ENCODE data around the gene SPEG.
A peak's percentile ranks its signal among the peaks of the same experiment; 100 is the strongest.

SPEG gene

DNA sequence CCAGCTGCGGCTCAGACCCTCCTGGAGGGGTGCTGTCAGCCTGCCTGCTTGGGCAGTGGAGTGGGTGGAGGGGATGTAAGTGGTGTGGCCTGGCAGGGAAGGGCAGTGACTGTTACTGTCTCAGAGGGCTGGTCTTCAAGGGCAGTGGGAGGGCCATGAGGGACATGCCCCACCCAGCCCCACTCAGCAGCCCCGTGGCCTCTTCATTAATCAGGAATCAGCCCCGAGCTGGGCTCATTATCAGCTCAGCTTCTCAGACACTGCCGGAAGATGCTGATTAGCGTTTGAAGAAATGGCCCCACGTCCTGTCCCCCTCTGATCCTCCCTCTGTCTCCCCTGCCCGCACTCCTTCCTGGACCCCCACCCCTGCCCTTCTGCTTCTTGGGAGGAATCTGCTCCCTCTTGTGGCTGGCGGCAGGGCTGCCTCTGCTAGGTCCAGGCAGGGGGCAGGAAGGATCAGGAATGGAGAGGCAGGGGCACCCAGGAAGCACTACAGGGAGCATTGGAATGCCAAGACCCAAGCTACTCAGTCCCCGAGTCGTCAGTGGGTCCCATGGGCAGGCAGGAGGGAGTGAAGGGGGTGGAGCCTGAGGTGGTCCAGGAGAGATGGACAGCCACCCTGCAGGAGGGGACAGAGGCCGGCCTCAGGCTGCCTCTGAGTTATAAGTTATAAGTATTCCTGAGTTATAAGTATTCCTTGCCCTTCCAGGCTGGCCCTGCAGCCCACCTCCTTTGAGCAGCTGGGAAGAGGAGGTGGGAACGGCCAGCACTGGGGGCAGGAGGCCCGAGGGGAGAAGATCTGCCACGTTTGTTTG lies 86.6 kb downstream of the SPEG start:
- no CpG with 5 or more reads among the region's 14 CpGs for WGBS, 2 donors (ENCODE audit: extremely low coverage in 2 of 2, insufficient read length in 2 of 2, insufficient replicate concordance in 1 of 2)
- no peak overlapping the region for H4K91ac ChIP-seq (ENCODE audit: low read depth, low read length, poor library complexity)

DNA sequence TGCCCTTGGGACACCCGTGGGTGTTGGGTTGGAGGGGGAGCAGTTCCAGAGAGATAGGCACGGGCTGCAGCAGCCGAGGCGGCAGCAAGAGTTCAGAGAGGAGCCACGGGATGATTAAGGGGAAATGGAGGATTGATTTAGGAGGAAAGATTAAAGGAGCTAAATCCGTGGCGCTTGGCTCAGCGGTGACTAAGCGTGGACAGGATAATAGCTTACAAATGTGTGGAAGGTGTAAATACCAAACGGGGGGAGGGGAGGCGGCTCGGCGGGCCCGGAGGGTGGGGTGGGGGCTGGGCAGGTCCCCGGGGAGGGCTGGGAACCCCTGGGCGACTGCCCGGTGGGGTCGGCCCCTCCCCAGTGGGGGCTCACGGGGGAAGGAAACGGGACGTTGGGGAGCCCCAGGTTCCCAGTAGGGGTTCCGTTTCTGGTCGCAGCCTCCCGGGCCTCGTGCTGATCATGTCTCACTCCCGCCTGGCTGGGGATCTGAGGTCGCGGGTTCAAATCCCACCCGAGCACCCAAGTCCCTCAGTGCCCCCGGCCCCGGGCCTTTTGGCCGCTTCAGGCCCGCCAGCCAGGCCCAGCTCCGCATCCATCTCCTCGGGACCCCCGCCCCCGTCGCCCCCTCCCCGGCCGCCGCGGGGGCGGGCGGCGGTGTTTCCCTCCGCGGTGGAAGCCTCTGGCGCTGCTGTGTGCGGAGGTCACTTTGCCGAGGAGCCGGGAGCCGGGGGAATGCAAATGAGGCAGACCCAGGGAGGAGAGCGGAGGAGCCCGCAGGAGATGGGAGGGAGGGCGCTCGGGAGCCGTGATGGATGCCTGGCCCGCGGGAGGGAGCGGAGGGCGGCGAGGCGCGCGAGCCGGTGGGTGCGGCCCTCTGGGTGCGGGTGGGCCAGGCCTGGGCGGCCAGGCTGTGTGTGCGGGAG lies 87.7 kb downstream of the SPEG start:
- Histone ChIP-seq H3K9ac (ENCODE audit: low read depth, low read length, poor library complexity) (peak overlapping the region; percentile 75), H3K4me3 (ENCODE audit: low read length in 2 of 2) (no peak overlapping the region)
- WGBS, 2 donors (ENCODE audit: extremely low coverage in 2 of 2, insufficient read length in 2 of 2, insufficient replicate concordance in 1 of 2), result no CpG with 5 or more reads among the region's 70 CpGs

More for the DNA sequence above, 86.6 kb downstream of the SPEG start:
- Histone ChIP-seq H3K4me1 (ENCODE audit: control insufficient read depth in 2 of 2, insufficient read depth in 1 of 2, low read depth in 1 of 2, low read length in 2 of 2) (peaks cover 32% of the 10 kb centered on the region in 2 donors), H3K9ac (ENCODE audit: low read depth, low read length, poor library complexity) (peak overlapping the region; percentile 57), H3K27ac (replicated peaks; ENCODE audit: low read length) (no peak overlapping the region), H3K36me3 (replicated peaks in 1 of 2; ENCODE audit: control insufficient read depth in 2 of 2, insufficient read depth in 2 of 2, low read length in 2 of 2) (no peaks in the 10 kb centered on the region), H3K4me3 (ENCODE audit: low read length in 2 of 2) (no peak overlapping the region), H3K79me1 (ENCODE audit: low read depth, low read length) (no peaks in the 10 kb centered on the region), H2AK5ac (ENCODE audit: low read depth, low read length) (peak overlapping the region; percentile 72), H2BK120ac (ENCODE audit: low read depth, low read length) (no peak overlapping the region), H2AFZ (ENCODE audit: low read length) (peak overlapping the region; percentile 62), H3K23ac (ENCODE audit: low read depth, low read length, poor library complexity) (no peak overlapping the region), H2BK5ac (ENCODE audit: low read length) (no peak overlapping the region), H3K9me3 (replicated peaks in 1 of 2; ENCODE audit: control insufficient read depth in 2 of 2, insufficient read depth in 1 of 2, low read depth in 1 of 2, low read length in 2 of 2) (no peaks in the 10 kb centered on the region), H3K4me2 (ENCODE audit: insufficient read depth, low read length, poor library complexity, severe bottlenecking) (peak overlapping the region; percentile 26), H3K14ac (ENCODE audit: low read length) (peak overlapping the region; percentile 61), H2BK12ac (ENCODE audit: low read length) (no peak overlapping the region), H3K4ac (ENCODE audit: low read length) (no peak overlapping the region), H3K27me3 (ENCODE audit: control insufficient read depth in 3 of 3, insufficient read depth in 3 of 3, low read depth in 1 of 3, low read length in 3 of 3) (peaks cover 4 to 74% (median 30%) of the 10 kb centered on the region in 3 experiments), H2BK15ac (ENCODE audit: low read length) (peak overlapping the region; percentile 20), H3K18ac (ENCODE audit: low read length) (peak overlapping the region; percentile 89), H4K8ac (ENCODE audit: low read depth, low read length) (no peak overlapping the region)
- DNase-seq (ENCODE audit: low spot score), result no peak

DNA sequence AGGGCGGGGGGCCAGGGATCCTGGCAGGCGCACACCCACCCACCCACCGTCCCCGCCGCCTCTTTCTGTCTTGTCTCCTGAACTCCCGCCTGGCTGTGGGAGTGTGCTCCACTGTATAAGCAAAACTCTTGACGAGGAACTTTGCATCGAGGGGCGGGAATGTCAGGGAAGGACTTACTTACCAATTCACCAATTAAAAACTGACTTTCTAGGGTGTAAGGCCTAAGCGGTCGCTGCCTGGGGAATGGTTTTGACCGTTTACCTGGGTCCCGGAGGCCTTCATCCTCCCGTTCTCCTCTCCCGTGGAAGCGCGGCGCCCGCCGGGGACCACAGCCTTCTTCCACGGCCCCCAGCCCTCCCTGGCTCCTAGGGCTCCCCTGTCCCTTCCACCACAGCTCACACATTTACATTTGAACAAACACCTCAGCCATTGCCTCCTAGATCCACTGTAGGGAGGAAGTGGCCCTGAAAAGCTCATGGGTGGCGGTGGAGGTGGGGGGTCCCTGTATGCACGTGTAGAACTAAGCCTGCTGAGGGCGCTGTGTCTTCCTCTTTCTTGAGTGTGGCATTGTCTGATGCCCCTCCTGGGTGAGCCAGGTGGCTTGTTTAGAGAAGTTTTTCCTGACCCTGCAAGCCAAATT lies 88.5 kb downstream of the SPEG start:
- Histone ChIP-seq H3K9me3 (replicated peaks in 1 of 2; ENCODE audit: control insufficient read depth in 2 of 2, insufficient read depth in 1 of 2, low read depth in 1 of 2, low read length in 2 of 2) (no peaks in the 10 kb centered on the region), H3K23ac (ENCODE audit: low read depth, low read length, poor library complexity) (peak overlapping the region; percentile 58), H3K9ac (ENCODE audit: low read depth, low read length, poor library complexity) (peak overlapping the region; percentile 75), H3K14ac (ENCODE audit: low read length) (no peak overlapping the region), H4K91ac (ENCODE audit: low read depth, low read length, poor library complexity) (no peak overlapping the region), H3K36me3 (replicated peaks in 1 of 2; ENCODE audit: control insufficient read depth in 2 of 2, insufficient read depth in 2 of 2, low read length in 2 of 2) (no peaks in the 10 kb centered on the region), H4K8ac (ENCODE audit: low read depth, low read length) (no peak overlapping the region), H3K4ac (ENCODE audit: low read length) (no peak overlapping the region), H3K27me3 (ENCODE audit: control insufficient read depth in 3 of 3, insufficient read depth in 3 of 3, low read depth in 1 of 3, low read length in 3 of 3) (peaks cover 4 to 70% (median 36%) of the 10 kb centered on the region in 3 experiments), H3K18ac (ENCODE audit: low read length) (peak overlapping the region; percentile 94), H2BK5ac (ENCODE audit: low read length) (no peak overlapping the region), H2BK15ac (ENCODE audit: low read length) (peak overlapping the region; percentile 56), H3K4me2 (ENCODE audit: insufficient read depth, low read length, poor library complexity, severe bottlenecking) (peak overlapping the region; percentile 58), H2BK12ac (ENCODE audit: low read length) (no peak overlapping the region), H3K27ac (replicated peaks; ENCODE audit: low read length) (no peak overlapping the region), H2AK5ac (ENCODE audit: low read depth, low read length) (peak overlapping the region; percentile 56), H3K4me3 (ENCODE audit: low read length in 2 of 2) (no peak overlapping the region), H2AFZ (ENCODE audit: low read length) (peak overlapping the region; percentile 82), H3K4me1 (ENCODE audit: control insufficient read depth in 2 of 2, insufficient read depth in 1 of 2, low read depth in 1 of 2, low read length in 2 of 2) (peaks cover 40 to 42% of the 10 kb centered on the region in 2 donors), H3K79me1 (ENCODE audit: low read depth, low read length) (no peaks in the 10 kb centered on the region), H2BK120ac (ENCODE audit: low read depth, low read length) (peak overlapping the region; percentile 27)
- WGBS, 2 donors (ENCODE audit: extremely low coverage in 2 of 2, insufficient read length in 2 of 2, insufficient replicate concordance in 1 of 2), result no CpG with 5 or more reads among the region's 24 CpGs
- DNase-seq (ENCODE audit: low spot score), result no peak

More for the DNA sequence above, 87.7 kb downstream of the SPEG start:
- no peak overlapping the region for H2BK5ac ChIP-seq (ENCODE audit: low read length)
- peak overlapping the region; percentile 58 for H3K4me2 ChIP-seq (ENCODE audit: insufficient read depth, low read length, poor library complexity, severe bottlenecking)
- no peak overlapping the region for H4K91ac ChIP-seq (ENCODE audit: low read depth, low read length, poor library complexity)
- no peak for DNase-seq (ENCODE audit: low spot score)
- peaks cover 40 to 42% of the 10 kb centered on the region in 2 donors for H3K4me1 ChIP-seq (ENCODE audit: control insufficient read depth in 2 of 2, insufficient read depth in 1 of 2, low read depth in 1 of 2, low read length in 2 of 2)
- H3K14ac ChIP-seq (ENCODE audit: low read length), result peak overlapping the region; percentile 11
- peak overlapping the region; percentile 77 for H3K18ac ChIP-seq (ENCODE audit: low read length)
- peaks cover 4 to 72% (median 33%) of the 10 kb centered on the region in 3 experiments for H3K27me3 ChIP-seq (ENCODE audit: control insufficient read depth in 3 of 3, insufficient read depth in 3 of 3, low read depth in 1 of 3, low read length in 3 of 3)
- H2BK15ac ChIP-seq (ENCODE audit: low read length), result peak overlapping the region; percentile 44
- H3K27ac ChIP-seq (replicated peaks; ENCODE audit: low read length), result peak overlapping the region; percentile 20
- H3K23ac ChIP-seq (ENCODE audit: low read depth, low read length, poor library complexity), result no peak overlapping the region
- H2AK5ac ChIP-seq (ENCODE audit: low read depth, low read length), result peak overlapping the region; percentile 60
- no peak overlapping the region for H2BK120ac ChIP-seq (ENCODE audit: low read depth, low read length)
- H3K79me1 ChIP-seq (ENCODE audit: low read depth, low read length), result no peaks in the 10 kb centered on the region
- no peaks in the 10 kb centered on the region for H3K9me3 ChIP-seq (replicated peaks in 1 of 2; ENCODE audit: control insufficient read depth in 2 of 2, insufficient read depth in 1 of 2, low read depth in 1 of 2, low read length in 2 of 2)
- no peak overlapping the region for H4K8ac ChIP-seq (ENCODE audit: low read depth, low read length)
- peak overlapping the region; percentile 82 for H2AFZ ChIP-seq (ENCODE audit: low read length)
- H3K36me3 ChIP-seq (replicated peaks in 1 of 2; ENCODE audit: control insufficient read depth in 2 of 2, insufficient read depth in 2 of 2, low read length in 2 of 2), result no peaks in the 10 kb centered on the region
- no peak overlapping the region for H2BK12ac ChIP-seq (ENCODE audit: low read length)
- H3K4ac ChIP-seq (ENCODE audit: low read length), result no peak overlapping the region
